Caco-2 (cell line): Measurements from ENCODE around the gene AHRR. TPM values are rescaled to one million over a fixed set of nuclear protein-coding genes. Genes with fewer than 3 reads are reported as not detected.

Experiments used
- BruUV-seq: library from RNA; stranded (reverse); fragments of 400-500 nt; replicated peaks from 2 replicates; lab custom pipeline; 2021; lab: Mats Ljungman, UMichigan
- CTCF ChIA-PET: fragments of 300-600 bp; sonication (Branson Sonifier 250); formaldehyde crosslinking; loops from one replicate; lab custom pipeline; 2022; ENCODE audit warnings: antibody characterized with exemption; lab: Charles Lee
- POLR2A ChIA-PET: fragments of 300-600 bp; sonication (Branson Sonifier 250); formaldehyde crosslinking; loops from one replicate; lab custom pipeline; 2022; ENCODE audit warnings: antibody characterized with exemption; lab: Charles Lee
- DNase-seq, 2 experiments: peaks; one replicate each; pipeline versions ENCODE4 v3.0.0 to v3.0.0-alpha.2; 2020 to 2022
- H3K27me3 ChIP-seq: replicated peaks from 2 replicates; pipeline ENCODE4 v1.6.0; 2011; ENCODE audit warnings: low read length; ENCODE audit not compliant: control insufficient read depth, insufficient read depth
- H3K36me3 ChIP-seq: 2 replicates; pipeline ENCODE4 v1.5.1; 2011; ENCODE audit warnings: low read length; ENCODE audit not compliant: control insufficient read depth, insufficient read depth
- H3K4me1 ChIP-seq: fragments of 250-450 bp; sonication (Bioruptor Pico); 2 replicates; pipeline ENCODE4 v1.5.1; 2020; ENCODE audit warnings: mild to moderate bottlenecking
- H3K4me3 ChIP-seq: 2 replicates; pipeline ENCODE4 v1.5.1; 2011; ENCODE audit warnings: low read depth, mild to moderate bottlenecking, control low read depth, low read length
- H3K9me3 ChIP-seq: fragments of 250-450 bp; sonication (Bioruptor Pico); 2 replicates; pipeline ENCODE4 v1.5.1; 2020; ENCODE audit warnings: mild to moderate bottlenecking, moderate library complexity
- H3K27ac Mint-ChIP-seq: one replicate; pipeline ENCODE4 v1.8.0; 2022; ENCODE audit warnings: mixed read lengths; ENCODE audit not compliant: unreplicated experiment
- H3K27me3 Mint-ChIP-seq: one replicate; pipeline ENCODE4 v1.8.0; 2022; ENCODE audit warnings: mixed read lengths; ENCODE audit not compliant: insufficient read depth, unreplicated experiment
- H3K36me3 Mint-ChIP-seq: one replicate; pipeline ENCODE4 v1.8.0; 2022; ENCODE audit warnings: mild to moderate bottlenecking, mixed read lengths; ENCODE audit not compliant: insufficient read depth, unreplicated experiment
- H3K4me1 Mint-ChIP-seq: one replicate; pipeline ENCODE4 v1.8.0; 2022; ENCODE audit warnings: low read depth, mixed read lengths; ENCODE audit not compliant: unreplicated experiment
- H3K4me3 Mint-ChIP-seq: one replicate; pipeline ENCODE4 v1.8.0; 2022; ENCODE audit warnings: mild to moderate bottlenecking, moderate library complexity, mixed read lengths; ENCODE audit not compliant: unreplicated experiment
- H3K9me3 Mint-ChIP-seq: one replicate; pipeline ENCODE4 v1.8.0; 2022; ENCODE audit warnings: mixed read lengths; ENCODE audit not compliant: unreplicated experiment
- CTCF ChIP-seq, 2 experiments: fragments of 200-600 bp in 1 of 2; IDR thresholded peaks; 1 replicate in 1 of 2; 2 replicates in 1 of 2; pipeline versions ENCODE4 v1.5.1 to v1.8.0; 2011 to 2022; ENCODE audit warnings: antibody characterized with exemption in 1 of 2, control low read depth in 1 of 2, inconsistent platforms in 1 of 2, low read depth in 1 of 2, low read length in 1 of 2, mild to moderate bottlenecking in 1 of 2, moderate library complexity in 1 of 2; ENCODE audit not compliant: insufficient read depth in 1 of 2, severe bottlenecking in 1 of 2, unreplicated experiment in 1 of 2
- intact Hi-C: fragments of 100-400 bp; cut with micrococcal nuclease; formaldehyde crosslinking; loops from one replicate; pipeline ENCODE4 v1.10.0; 2022; ENCODE audit not compliant: unreplicated experiment
- total RNA-seq: library from RNA; stranded (reverse); gene quantifications from 2 replicates; pipeline ENCODE4 v1.2.3, GENCODE V29; 2022

Gene AHRR
- total RNA-seq, 1 experiment from 2014 or later: 1.1 TPM

GRCh38 chr5:310941-311434 lies 10.5 kb upstream of the AHRR start:
- Mint-ChIP-seq H3K4me3 (no peak overlapping the region), H3K9me3 (no peaks in the 10 kb centered on the region), H3K27ac (no peak overlapping the region), H3K27me3 (no peaks in the 10 kb centered on the region), H3K4me1 (no peaks in the 10 kb centered on the region), H3K36me3 (peaks cover 44% of the 10 kb centered on the region)
- POLR2A ChIA-PET: interaction anchor here (0.5 kb wide), 1 partner anchor 159 kb away, joined by 3 read pairs; no protein-coding TSS in a partner anchor
- BruUV-seq: no TSS peak
- CTCF ChIA-PET: no interaction called here
- no peaks in the 10 kb centered on the region for H3K4me1 ChIP-seq
- H3K27me3 ChIP-seq: no peaks in the 10 kb centered on the region
- H3K9me3 ChIP-seq: no peaks in the 10 kb centered on the region
- H3K36me3 ChIP-seq: peaks cover 1% of the 10 kb centered on the region
- intact Hi-C loops: no loop called here
- no peak for DNase-seq
- no peak overlapping the region for H3K4me3 ChIP-seq
- TF ChIP-seq CTCF (IDR thresholded peaks at IDR 0.05; ENCODE audit: insufficient read depth in 1 of 2, low read depth in 1 of 2, low read length in 1 of 2, severe bottlenecking in 1 of 2, unreplicated experiment in 1 of 2): no peak

DNA sequence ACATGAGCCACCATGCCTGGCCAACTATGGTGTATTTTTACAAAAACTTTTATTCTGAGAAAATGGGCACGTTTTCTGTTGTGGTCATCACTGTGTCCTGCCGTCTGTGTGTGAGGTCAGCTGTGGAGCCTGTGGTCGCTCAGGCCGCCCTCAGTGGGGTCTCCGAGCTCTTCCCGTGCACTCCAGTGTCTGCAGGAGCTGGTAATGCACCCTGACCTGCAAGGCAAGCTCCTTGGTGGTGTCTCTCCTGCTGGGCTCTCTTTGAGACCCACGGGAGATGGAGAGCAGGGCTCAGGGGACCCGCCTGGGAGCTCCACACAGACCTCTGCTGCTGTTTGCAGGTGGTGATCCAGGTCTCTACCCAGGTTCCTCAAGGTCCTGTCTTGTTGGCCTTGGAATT lies 9.6 kb upstream of the AHRR start:
- H3K36me3 Mint-ChIP-seq: peaks cover 44% of the 10 kb centered on the region
- no peaks in the 10 kb centered on the region for H3K9me3 ChIP-seq
- H3K4me3 Mint-ChIP-seq: no peak overlapping the region
- H3K36me3 ChIP-seq: peaks cover 1% of the 10 kb centered on the region
- TF ChIP-seq CTCF (IDR thresholded peaks at IDR 0.05; ENCODE audit: insufficient read depth in 1 of 2, low read depth in 1 of 2, low read length in 1 of 2, severe bottlenecking in 1 of 2, unreplicated experiment in 1 of 2): no peak
- BruUV-seq: no TSS peak
- intact Hi-C loops: no loop called here
- DNase-seq: no peak
- no peaks in the 10 kb centered on the region for H3K27me3 ChIP-seq
- no peaks in the 10 kb centered on the region for H3K27me3 Mint-ChIP-seq
- H3K4me3 ChIP-seq: no peak overlapping the region
- ChIA-PET POLR2A (interaction anchor here (0.5 kb wide), 1 partner anchor 268 kb away, joined by 6 read pairs; no protein-coding TSS in a partner anchor), CTCF (interaction anchor here (0.9 kb wide), 1 partner anchor 8 kb away, joined by 5 read pairs; no protein-coding TSS in a partner anchor)
- H3K4me1 Mint-ChIP-seq: no peaks in the 10 kb centered on the region
- H3K9me3 Mint-ChIP-seq: no peaks in the 10 kb centered on the region
- H3K27ac Mint-ChIP-seq: no peak overlapping the region
- H3K4me1 ChIP-seq: no peaks in the 10 kb centered on the region

DNA sequence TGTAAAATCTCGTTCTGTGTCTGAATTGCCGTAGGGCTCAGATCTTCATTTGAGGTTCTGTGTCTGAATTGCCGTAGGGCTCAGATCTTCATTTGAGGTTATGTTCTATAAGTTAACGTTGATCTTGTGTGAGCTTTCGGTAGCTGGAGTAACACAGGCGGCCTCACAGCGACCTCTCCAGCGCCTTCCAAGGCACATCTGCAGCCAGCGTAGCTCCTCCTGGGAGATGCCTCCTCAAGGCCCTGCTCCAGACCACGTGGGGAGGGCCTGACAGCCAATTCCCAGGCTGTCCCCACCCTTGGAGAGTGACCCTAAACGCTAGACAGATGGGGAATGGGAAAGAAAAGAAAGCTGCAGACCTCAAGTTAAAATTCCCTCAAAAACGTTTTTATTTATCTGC lies 8.7 kb upstream of the AHRR start:
- no peak for DNase-seq
- intact Hi-C loops: no loop called here
- Mint-ChIP-seq H3K4me3 (no peak overlapping the region), H3K36me3 (peaks cover 46% of the 10 kb centered on the region), H3K27ac (no peak overlapping the region), H3K4me1 (no peaks in the 10 kb centered on the region), H3K9me3 (no peaks in the 10 kb centered on the region), H3K27me3 (no peaks in the 10 kb centered on the region)
- Histone ChIP-seq H3K9me3 (no peaks in the 10 kb centered on the region), H3K36me3 (peaks cover 1% of the 10 kb centered on the region), H3K4me3 (no peak overlapping the region), H3K27me3 (no peaks in the 10 kb centered on the region), H3K4me1 (no peaks in the 10 kb centered on the region)
- BruUV-seq: no TSS peak
- ChIA-PET POLR2A (no interaction called here), CTCF (no interaction called here)
- TF ChIP-seq CTCF (IDR thresholded peaks at IDR 0.05; ENCODE audit: insufficient read depth in 1 of 2, low read depth in 1 of 2, low read length in 1 of 2, severe bottlenecking in 1 of 2, unreplicated experiment in 1 of 2): no peak
